Natural killer cell (primary cell): ENCODE data around the gene KDM5A. TPM values are rescaled to one million over a fixed set of nuclear protein-coding genes. Genes with fewer than 3 reads are reported as not detected.

Experiments
- ATAC-seq, 3 donors: fragments of 150-1000 bp in 2 of 3; fragments of 200-7000 bp in 1 of 3; cut with Tn5 transposase; 1 replicate in 1 of 3; 2 replicates in 2 of 3; pipeline ENCODE4 v1.10.0; 2021; ENCODE audit warnings: mild to moderate bottlenecking in 2 of 3, moderate library complexity in 2 of 3
- DNase-seq, 2 donors: peaks; one replicate each; pipeline versions ENCODE4 v3.0.0 to v3.0.0-alpha.2; 2013 to 2021; ENCODE audit warnings: mixed read lengths in 1 of 2
- H3K27ac ChIP-seq: one replicate; pipeline ENCODE4 v1.5.1; 2013; ENCODE audit warnings: mild to moderate bottlenecking, low read length
- H3K27me3 ChIP-seq: one replicate; pipeline ENCODE4 v1.6.1; 2013; ENCODE audit warnings: low read length; ENCODE audit not compliant: control insufficient read depth, insufficient read depth
- H3K36me3 ChIP-seq: one replicate; pipeline ENCODE4 v1.6.1; 2013; ENCODE audit warnings: low read length; ENCODE audit not compliant: control insufficient read depth, insufficient read depth
- H3K4me1 ChIP-seq: one replicate; pipeline ENCODE4 v1.6.1; 2013; ENCODE audit warnings: low read length; ENCODE audit not compliant: control insufficient read depth, insufficient read depth
- H3K4me3 ChIP-seq: one replicate; pipeline ENCODE4 v1.5.1; 2013; ENCODE audit warnings: low read length
- H3K9me3 ChIP-seq: one replicate; pipeline ENCODE4 v1.6.1; 2013; ENCODE audit warnings: low read length; ENCODE audit not compliant: control insufficient read depth, insufficient read depth
- H3K27ac Mint-ChIP-seq, 2 donors: one replicate each; pipeline ENCODE4 v1.8.0; 2022; ENCODE audit warnings: mild to moderate bottlenecking in 2 of 2, mixed read lengths in 2 of 2, moderate library complexity in 1 of 2
- H3K27me3 Mint-ChIP-seq, 2 donors: one replicate each; pipeline ENCODE4 v1.8.0; 2022; ENCODE audit warnings: low read depth in 2 of 2, mixed read lengths in 2 of 2
- H3K36me3 Mint-ChIP-seq: one replicate; pipeline ENCODE4 v1.8.0; 2022; ENCODE audit warnings: mixed read lengths
- H3K4me1 Mint-ChIP-seq, 2 donors: one replicate each; pipeline ENCODE4 v1.8.0; 2022; ENCODE audit warnings: mixed read lengths in 2 of 2
- H3K4me3 Mint-ChIP-seq: one replicate; pipeline ENCODE4 v1.8.0; 2022; ENCODE audit warnings: mild to moderate bottlenecking, moderate library complexity, mixed read lengths
- H3K9me3 Mint-ChIP-seq, 2 donors: one replicate each; pipeline ENCODE4 v1.8.0; 2022; ENCODE audit warnings: mixed read lengths in 2 of 2
- CTCF ChIP-seq: fragments of 200-600 bp; IDR thresholded peaks from one replicate; pipeline ENCODE4 v1.8.0; 2022; ENCODE audit warnings: antibody characterized with exemption
- WGBS: methylation state at CpG from one replicate; pipeline ENCODE4 v1.1.7; 2013; ENCODE audit warnings: missing lambda C conversion rate; ENCODE audit not compliant: insufficient coverage; 5-methylcytosine and 5-hydroxymethylcytosine counted together
- intact Hi-C: fragments of 100-400 bp; cut with micrococcal nuclease; formaldehyde crosslinking; loops from one replicate; pipeline ENCODE4 v1.14.2; 2022
- total RNA-seq, 4 donors: library from RNA; stranded (reverse); fragments of 120-200 nt in 1 of 4; gene quantifications; one replicate each; pipeline versions ENCODE4 v1.2.3 to v1.2.4, GENCODE V29; 2013 to 2022

KDM5A gene
- total RNA-seq, 3 donors from 2014 or later (not counting 1 experiment from before 2014, with no cell fraction given): 175 to 194 (median 184) TPM

GRCh38 chr12:269191-269590 is 119.9 kb downstream of the KDM5A start:
- H3K4me1 Mint-ChIP-seq: peaks cover 16% of the 10 kb centered on the region in 2 donors
- WGBS: 85% methylated on average over 3 of the region's 3 CpGs
- no peaks in the 10 kb centered on the region for H3K36me3 Mint-ChIP-seq

GRCh38 chr12:268483-268840 is 120.7 kb downstream of the KDM5A start:
- Mint-ChIP-seq H3K36me3 (no peaks in the 10 kb centered on the region), H3K27me3 (peaks cover 0 to 3% of the 10 kb centered on the region in 2 donors), H3K4me3 (no peak overlapping the region), H3K27ac (no peak overlapping the region), H3K4me1 (peaks cover 16% of the 10 kb centered on the region in 2 donors), H3K9me3 (no peaks in the 10 kb centered on the region)
- ATAC-seq (no peak), DNase-seq (no peak)
- no peak overlapping the region for H3K27ac ChIP-seq
- H3K4me3 ChIP-seq: no peak overlapping the region
- intact Hi-C loops: no loop called here
- no peaks in the 10 kb centered on the region for H3K36me3 ChIP-seq
- no peaks in the 10 kb centered on the region for H3K9me3 ChIP-seq
- WGBS: 88% methylated on average over 7 of the region's 7 CpGs
- TF ChIP-seq CTCF: no peak
- no peaks in the 10 kb centered on the region for H3K4me1 ChIP-seq
- H3K27me3 ChIP-seq: no peaks in the 10 kb centered on the region

More at GRCh38 chr12:269191-269590, 119.9 kb downstream of the KDM5A start:
- Histone ChIP-seq H3K4me1 (no peaks in the 10 kb centered on the region), H3K27ac (no peak overlapping the region), H3K4me3 (no peak overlapping the region), H3K27me3 (no peaks in the 10 kb centered on the region), H3K36me3 (no peaks in the 10 kb centered on the region), H3K9me3 (no peaks in the 10 kb centered on the region)
- no peak for TF ChIP-seq CTCF
- H3K27me3 Mint-ChIP-seq: no peaks in the 10 kb centered on the region
- DNase-seq: no peak
- intact Hi-C loops: no loop called here
- no peaks in the 10 kb centered on the region for H3K9me3 Mint-ChIP-seq
- no peak overlapping the region for H3K4me3 Mint-ChIP-seq
- peak overlapping the region in 1 of 2 donors; percentile 58 for H3K27ac Mint-ChIP-seq
- ATAC-seq: no peak

- Histone ChIP-seq H3K9me3 (no peaks in the 10 kb centered on the region), H3K27ac (no peak overlapping the region), H3K4me3 (no peak overlapping the region), H3K36me3 (no peaks in the 10 kb centered on the region), H3K4me1 (no peaks in the 10 kb centered on the region), H3K27me3 (no peaks in the 10 kb centered on the region)
- TF ChIP-seq CTCF: no peak
- H3K4me1 Mint-ChIP-seq: peaks cover 12 to 14% of the 10 kb centered on the region in 2 donors
- 84% methylated on average over 13 of the region's 14 CpGs for WGBS
- no peak for DNase-seq
- ATAC-seq: no peak
- intact Hi-C loops: no loop called here
- no peak overlapping the region for H3K27ac Mint-ChIP-seq
- no peaks in the 10 kb centered on the region for H3K9me3 Mint-ChIP-seq
- peaks cover 0 to 3% of the 10 kb centered on the region in 2 donors for H3K27me3 Mint-ChIP-seq
- H3K4me3 Mint-ChIP-seq: no peak overlapping the region
- no peaks in the 10 kb centered on the region for H3K36me3 Mint-ChIP-seq
Measured at GRCh38 chr12:267581-268482, 121.3 kb downstream of the KDM5A start.
